GM18520 (cell line): ENCODE results near the gene BAX.

ENCODE experiments used
- ATAC-seq: cut with Tn5 transposase; IDR thresholded peaks from one replicate; pipeline ENCODE4 v1.9.1; 2021; ENCODE audit not compliant: unreplicated experiment

The BAX gene

DNA sequence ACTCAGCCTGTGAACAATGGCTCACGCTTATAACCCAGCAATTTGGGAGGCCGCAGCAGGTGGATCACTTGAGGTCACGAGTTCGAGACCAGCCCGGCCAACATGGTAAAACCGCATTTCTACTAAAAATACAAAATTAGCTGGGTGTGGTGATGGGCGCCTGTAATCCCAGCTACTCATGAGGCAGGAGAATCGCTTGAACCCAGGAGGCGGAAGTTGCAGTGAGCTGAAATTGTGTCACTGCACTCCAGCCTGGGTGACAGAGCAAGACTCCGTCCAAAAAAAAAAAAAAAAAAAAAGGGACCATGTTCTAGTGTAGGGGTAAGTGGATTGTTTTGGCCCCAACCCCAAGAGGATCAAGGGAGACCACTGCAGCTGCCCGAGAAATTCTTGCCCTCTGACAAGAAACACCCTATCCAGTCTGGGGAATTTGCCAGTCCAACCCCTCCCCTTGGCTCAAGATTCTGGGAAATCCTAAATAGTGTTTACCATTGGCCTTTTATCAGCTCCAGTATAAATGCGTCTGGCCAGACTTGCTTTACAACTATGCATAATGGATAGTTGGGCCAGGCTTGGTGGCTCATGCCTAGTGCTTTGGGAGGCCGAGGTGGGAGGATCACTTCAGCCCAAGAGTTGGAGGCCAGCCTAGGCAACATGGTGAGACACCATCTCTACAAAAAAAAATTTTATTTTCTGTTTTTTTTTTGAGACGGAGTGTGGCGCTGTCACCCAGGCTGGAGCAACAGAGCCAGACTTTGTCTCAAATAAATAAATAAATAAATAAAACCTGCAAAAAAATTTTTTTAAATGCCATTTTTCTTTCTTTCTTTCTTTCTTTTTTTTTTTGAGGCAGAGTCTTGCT lies 26.3 kb upstream of the BAX start:
- ATAC-seq, result no peak

DNA sequence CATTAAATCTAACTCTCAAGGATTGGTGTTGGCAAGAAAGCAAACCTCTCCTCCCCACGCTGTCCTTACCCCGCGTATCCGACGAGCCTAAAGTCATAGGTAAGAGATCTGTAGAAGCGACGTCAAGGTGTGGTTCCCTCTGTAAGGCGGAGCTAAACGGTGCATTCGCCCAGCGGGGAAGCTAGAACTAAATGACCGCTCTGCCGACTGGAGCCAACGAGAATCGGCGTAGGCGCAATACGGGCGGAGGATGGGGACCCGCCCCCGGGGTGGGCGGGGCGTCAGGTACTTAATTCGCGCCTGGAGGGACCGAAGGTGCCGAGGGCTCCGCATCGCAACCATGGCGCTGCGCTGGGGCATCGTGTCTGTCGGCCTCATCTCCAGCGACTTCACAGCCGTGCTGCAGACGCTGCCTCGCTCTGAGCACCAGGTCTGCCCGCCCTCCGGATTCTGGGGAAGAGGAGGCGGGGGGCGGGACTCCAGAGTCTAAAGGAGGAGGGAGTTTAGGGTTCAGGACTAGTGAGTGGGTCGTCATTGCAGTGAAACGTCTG lies 21.2 kb upstream of the BAX start, which contains the start of gene DHDH:
DHDH (plus strand) TSS at position 318 of the 551 bp plus-strand sequence; CDS start at position 341, 23 bp downstream.
- ATAC-seq, result no peak

DNA sequence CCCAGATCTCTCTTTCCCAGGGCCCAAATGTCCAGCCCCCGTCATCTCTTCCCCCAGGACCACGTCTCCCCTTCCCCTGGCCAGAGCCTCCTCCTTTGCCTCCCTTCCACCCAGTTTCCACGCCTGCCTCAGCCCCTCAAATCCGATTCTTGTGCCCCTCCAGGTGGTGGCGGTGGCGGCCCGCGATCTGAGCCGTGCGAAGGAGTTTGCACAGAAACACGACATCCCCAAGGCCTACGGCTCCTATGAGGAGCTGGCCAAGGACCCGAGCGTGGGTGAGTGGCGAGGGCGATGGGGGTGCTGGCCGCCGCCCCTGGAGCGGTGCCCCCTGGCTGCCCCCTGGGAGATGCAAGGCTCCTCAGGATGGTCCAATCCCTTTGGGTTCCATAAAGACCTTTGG lies 19.8 kb upstream of the BAX start:
- ATAC-seq, result no peak

DNA sequence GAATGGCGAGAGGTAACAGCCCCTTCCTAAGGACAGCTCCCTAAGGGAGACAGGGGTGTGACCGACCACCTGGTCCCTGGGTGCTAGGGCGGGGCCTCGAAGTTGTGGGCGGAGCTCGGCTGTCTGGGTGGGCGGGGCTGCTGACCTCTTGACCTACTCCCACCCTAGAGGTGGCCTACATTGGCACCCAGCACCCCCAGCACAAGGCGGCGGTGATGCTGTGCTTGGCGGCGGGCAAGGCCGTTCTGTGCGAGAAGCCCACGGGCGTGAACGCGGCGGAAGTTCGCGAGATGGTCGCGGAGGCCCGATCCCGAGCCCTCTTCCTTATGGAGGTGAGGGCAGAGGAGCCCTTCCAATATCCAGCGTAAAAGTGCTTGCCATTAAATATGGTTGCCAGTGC lies 18.8 kb upstream of the BAX start:
- ATAC-seq, result no peak

DNA sequence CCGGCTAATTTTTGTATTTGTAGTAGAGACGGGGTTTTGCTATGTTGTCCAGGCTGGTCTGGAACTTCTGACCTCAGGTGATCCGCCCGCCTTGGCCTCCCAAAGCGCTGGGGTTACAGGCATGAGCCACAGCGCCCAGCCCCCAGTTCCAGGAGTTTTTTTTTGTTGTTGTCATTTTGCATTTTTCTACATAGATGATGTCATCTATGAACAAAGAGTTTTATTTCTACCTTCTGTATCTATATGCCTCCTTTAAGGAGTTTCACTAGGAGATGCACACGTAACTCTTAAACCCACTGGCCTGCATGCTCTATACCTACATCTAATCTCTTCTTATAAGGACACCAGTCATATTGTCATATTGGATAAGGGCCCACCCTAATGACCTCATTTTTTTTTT lies 16.4 kb upstream of the BAX start:
- no peak for ATAC-seq

DNA sequence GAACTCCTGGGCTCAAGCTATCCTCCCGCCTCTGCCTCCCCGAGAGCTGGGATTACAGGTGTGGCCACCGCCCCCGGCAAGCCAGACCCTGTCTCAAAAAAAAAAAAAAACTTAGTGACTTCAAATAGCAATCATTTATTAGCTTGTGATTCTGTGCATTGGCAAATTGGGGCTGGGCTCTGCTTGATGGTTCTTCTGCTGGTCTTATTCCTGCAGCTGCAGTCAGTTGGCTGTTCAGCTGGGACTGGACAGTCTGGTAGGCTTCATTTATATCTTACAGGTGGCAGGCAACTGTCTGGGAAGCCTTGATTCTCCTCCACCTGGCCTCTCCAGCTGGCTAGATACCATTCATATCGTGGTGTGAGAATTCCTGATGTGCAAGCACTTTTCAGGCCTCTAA lies 13.8 kb upstream of the BAX start:
- no peak for ATAC-seq

DNA sequence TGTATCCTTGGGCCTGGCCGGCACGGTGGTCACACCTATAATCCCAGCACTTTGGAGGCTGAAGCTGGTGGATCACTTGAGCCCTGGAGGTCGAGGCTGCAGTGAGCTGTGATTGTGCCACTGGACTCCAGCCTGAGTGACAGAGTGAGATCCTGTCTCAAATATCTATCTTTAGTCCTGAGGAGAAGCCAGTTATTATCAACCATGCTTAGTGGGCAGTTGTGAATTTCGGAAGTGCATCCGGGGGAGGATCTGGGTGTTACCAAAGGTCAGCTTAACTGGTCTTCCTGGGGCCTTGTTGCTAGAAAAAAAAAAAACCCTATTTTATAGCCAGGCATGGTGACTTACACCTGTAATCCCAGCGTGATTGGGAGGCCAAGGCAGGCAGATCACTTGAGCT lies 11.6 kb upstream of the BAX start:
- no peak for ATAC-seq

DNA sequence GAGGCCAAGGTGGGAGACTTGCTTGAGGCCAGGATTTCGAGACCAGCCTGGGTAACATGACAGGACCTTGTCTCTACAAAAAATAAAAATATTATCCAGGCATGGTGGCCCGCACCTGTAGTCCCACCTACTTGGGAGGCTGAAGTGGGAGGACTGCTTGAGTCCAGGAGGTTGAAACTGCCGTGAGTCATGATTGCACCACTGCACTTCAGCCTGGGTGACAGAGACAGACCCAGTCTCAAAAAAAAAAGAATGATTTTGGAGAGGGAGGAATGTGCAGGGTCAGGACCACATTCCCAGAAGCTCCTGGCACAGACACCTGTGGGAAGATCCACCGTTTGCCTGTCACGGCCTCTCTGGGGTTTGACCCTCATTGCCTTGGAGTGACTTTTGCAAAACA lies 9.3 kb upstream of the BAX start:
- no peak for ATAC-seq

DNA sequence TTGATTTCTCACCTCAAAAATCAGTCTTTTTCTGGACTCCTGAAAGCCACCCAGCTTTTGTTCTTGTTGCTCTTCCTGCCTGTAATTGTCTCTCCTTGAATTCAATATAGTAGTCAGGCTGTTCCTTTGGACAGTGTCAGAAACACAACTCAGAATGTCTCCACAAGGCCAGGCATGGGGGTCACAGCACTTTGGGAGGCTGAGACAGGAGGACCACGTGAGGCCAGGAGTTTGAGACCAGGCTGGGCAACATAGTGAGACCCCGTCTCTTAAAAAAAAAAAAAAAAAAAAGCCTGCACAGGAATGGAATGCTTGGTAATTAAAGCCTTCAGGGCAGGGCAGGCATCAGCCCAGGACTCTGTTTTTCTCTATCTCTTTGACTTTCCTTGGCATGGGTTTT lies 8.9 kb upstream of the BAX start:
- ATAC-seq, result no peak

DNA sequence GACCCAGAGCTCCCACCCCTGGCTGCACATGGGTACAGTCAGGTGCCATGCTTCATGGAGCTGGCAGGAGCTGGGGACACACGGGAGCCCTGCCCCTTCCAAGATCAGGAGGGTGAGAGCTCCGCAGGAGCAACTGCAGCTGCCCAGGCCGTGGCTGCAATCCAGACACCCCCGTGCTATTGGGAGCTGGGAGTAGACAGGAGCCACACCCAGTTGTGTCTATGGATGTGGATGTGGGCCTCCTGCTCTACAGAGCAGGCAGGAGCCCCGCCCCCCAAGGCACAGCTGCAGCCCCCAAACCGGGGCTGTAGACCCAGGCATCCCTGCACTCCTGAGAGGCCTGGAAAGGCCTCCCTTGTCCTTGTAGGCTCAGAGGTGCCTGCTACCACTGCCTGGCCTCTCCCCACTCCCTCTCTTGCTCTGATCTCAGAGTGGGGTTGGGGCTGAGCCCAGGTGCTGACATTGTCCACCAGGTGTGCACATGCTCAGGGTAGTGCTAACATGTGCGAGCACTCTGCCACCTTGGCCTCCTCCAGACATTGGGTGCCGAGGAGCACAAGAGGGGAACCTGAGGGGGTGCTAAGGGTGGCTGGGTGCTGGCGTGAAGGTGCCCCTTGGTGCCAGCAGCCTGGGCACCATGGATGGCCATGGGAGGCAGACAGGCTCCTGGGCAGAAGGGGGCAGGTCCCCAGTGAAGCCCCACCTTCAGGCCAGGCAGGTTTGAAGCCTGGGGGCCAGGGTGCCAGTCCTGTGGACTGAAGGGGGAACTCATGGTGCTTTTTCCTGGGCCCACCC lies 8.0 kb upstream of the BAX start:
- no peak for ATAC-seq

DNA sequence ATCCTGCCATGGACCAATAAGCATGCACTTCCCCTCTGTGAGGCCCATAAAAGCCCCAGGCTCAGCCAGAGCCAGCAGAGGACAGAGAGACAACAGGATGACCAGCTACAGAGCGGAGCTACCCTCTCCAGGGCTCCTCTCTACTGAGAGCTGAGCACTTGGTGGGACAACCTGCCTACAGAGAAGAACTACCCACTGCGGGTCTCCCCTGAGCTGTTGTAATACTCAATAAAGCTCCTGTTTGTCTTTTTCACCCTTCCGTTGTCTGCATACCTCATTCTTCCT lies 7.5 kb upstream of the BAX start:
- no peak for ATAC-seq

DNA sequence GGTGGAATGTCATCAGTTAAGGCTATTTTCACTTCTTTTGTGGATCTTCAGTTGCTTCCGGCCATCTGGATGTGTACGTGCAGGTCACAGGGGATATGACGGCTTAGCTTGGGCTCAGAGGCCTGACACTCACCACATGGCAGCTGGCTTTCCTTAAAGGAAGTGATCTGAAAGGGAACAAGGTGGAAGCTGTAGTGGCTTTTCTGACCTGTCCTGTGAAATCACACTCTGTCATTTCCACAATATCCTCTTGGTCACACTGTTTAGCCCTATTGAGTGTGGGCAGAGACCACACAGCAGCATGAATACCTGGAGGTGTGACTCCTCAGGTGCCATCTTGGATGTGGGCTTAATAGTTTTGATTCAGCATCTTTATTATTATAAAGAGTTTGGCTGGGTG lies 4.5 kb upstream of the BAX start:
- ATAC-seq, result no peak

DNA sequence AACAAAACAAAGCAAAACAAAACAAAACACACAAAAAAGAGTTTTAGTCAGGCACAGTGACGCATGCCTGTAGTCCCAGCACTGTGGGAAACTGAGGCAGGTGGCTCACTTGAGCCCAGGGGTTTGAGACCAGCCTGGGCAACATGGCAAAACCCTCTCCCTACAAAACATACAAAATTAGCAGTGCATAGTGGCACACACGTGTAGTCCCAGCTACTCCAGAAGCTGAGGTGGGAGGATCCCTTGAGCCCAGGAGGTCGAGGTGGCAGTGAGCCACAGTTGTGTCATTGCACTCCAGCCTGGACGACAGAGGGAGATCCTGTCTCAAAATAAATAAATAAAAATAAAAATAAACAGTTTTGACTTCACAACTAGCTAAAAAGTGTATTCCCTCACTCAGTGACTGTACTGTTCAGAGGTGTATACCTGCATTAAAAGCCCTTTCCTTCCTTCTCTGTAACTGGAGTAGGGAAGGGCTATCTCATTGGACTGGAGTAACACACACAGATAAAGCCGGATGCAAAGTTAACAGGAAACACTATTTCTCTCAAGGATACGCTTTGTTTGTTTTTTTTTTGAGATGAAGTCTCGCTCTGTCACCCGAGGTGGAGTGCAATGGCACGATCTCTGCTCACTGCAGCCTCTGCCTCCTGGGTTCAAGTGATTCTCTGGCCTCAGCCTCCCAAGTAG lies 3.7 kb upstream of the BAX start:
- no peak for ATAC-seq

DNA sequence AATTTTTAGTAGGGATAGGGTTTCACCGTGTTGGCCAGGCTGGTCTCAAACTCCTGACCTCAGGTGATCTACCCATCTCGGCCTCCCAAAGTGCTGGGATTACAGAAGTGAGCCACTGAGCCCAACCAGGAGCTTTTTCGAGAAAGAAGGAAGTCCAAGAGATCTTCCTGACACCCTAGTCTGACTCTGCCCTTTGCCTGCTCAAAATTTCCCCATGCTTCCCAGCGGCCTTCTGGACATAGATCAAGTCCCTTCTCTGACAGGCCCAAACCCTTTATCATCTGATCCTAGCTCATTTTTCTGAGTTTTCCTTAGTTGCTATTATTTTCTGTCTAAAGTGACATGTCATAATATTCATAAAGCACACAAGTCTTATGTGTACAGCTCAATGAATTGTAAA lies 1.5 kb upstream of the BAX start:
- ATAC-seq, result no peak

DNA sequence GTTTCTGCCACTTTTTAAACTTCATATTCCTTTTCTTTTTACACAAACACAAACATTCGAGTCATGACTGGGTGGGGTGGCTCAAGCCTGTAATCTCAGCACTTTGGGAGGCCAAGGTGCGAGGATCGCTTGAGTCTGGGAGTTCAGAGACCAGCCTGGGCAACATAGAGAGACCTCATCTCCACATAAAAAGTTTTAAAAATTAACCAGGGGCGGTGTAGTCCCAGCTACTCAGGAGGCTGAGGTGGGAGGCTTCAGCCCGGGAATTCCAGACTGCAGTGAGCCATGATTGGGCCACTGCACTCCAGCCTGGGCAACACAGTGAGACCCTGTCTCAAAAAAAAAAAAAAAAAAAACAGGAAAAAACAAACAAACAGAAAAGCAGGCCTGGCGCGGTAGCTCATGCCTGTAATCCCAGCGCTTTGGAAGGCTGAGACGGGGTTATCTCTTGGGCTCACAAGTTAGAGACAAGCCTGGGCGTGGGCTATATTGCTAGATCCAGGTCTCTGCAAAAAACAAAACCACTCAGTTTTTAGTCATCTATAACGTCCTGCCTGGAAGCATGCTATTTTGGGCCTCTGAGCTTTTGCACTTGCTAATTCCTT lies 583 bp upstream of the BAX start:
- ATAC-seq, result no peak

DNA sequence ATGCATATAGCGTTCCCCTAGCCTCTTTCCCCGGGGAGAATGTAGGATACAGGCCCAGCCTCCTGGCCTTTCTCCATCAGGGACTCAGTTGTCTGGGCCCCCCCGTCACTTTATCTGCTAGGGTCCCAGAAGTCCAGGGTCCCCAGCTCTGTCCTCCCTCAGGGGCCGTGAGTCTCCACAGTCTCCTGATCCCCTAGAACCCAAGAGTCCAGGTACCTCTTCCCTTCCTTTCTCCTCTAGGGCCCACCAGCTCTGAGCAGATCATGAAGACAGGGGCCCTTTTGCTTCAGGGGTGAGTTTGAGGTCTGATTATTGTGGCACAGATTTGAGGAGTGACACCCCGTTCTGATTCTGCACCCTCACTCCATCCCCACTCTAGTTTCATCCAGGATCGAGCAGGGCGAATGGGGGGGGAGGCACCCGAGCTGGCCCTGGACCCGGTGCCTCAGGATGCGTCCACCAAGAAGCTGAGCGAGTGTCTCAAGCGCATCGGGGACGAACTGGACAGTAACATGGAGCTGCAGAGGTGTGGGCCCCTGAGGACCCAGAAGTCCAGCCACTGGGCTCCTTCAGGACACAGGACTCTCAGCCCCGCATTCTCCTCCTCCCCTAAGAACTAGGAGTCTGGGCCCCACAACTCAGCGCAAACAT lies 758 bp downstream of the BAX start:
- ATAC-seq, result no peak

DNA sequence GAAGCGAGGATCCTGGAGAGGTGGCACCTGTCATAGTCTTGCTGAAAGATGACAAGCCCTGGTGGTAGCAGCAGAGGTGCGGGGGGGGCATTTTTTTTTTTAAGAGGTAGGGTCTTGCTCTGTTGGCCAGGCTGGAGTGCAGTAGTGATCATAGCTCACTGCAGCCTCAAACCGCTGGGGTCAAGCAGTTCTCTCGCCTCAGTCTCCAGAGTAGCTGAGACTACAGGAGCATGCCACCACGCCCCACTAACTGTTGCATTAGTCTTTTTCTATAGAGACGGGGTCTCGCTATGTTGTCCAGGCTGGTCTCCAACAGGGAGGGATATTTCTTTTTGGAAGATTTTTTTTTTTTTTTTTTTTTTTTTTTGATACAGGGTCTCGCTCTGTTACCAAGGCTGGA lies 3.3 kb downstream of the BAX start:
- no peak for ATAC-seq

DNA sequence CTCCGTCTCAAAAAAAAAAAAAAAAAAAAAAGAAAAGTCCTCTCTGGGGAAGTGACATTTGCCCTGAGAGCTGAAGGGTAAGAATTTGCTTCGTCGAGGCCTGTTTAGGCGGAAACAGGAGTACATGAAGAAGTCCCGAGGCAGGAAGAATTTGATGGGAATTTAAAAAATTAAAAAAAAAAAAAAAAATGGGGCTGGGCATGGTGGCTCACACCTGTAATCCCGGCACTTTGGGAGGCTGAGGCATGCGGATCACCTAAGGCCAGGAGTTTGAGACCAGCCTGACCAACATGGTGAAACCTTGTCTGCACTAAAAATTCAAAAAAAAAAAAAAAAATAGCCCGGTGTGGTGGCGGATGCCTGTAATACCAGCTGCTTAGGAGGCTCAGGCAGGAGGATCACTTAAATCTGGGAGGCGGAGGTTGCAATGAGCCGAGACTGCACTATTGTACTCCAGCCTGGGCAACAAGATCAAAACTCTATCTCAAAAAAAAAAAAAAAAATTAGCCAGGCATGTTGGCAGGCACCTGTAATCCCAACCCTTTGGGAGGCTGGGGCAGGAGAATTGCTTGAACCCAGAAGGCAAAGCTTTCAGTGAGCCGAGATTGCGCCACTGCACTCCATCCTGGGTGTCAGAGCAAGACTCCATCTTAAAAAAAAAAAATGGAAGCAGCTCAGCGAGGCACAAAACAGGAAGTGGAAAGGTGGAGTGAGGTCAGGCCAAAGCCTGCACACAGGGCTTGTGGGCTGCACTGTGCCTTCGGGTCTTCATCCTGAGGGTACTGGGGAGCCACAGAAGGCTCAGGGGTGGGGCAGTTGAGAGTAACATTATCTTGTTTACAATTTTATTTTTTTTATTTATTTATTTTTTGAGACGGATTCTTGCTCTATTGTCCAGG lies 4.9 kb downstream of the BAX start:
- ATAC-seq, result no peak

DNA sequence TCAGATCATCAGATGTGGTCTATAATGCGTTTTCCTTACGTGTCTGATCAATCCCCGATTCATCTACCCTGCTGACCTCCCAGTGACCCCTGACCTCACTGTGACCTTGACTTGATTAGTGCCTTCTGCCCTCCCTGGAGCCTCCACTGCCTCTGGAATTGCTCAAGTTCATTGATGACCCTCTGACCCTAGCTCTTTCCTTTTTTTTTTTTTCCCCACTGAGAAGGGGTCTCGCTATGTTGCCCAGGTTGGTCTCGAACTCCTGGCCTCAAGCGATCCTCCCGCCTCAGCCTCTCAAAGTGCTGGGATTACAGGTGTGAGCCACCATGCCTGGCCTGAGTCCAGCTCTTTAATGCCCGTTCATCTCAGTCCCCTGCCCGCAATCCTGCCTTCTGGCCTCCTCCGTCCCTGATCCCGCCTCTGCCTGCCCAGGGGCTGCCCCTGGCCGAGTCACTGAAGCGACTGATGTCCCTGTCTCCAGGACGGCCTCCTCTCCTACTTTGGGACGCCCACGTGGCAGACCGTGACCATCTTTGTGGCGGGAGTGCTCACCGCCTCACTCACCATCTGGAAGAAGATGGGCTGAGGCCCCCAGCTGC lies 6.5 kb downstream of the BAX start:
- ATAC-seq, result no peak
